ENCODE data around the gene XRCC6. TPM values are rescaled to one million over a fixed set of nuclear protein-coding genes. Genes with fewer than 3 reads are reported as not detected.
A peak's percentile ranks its signal among the peaks of the same experiment; 100 is the strongest.
"Not testable (repeated sequence)": the region's sequence is repeated elsewhere in the genome, so short reads cannot be mapped to it uniquely, and the experiment has no call there.

XRCC6 gene
- total and polyA plus RNA-seq, 9 of the 15 experiments (the other 6 are each of a cell fraction or from before 2014, with no cell fraction given): 151 to 440 (median 318) TPM

DNA sequence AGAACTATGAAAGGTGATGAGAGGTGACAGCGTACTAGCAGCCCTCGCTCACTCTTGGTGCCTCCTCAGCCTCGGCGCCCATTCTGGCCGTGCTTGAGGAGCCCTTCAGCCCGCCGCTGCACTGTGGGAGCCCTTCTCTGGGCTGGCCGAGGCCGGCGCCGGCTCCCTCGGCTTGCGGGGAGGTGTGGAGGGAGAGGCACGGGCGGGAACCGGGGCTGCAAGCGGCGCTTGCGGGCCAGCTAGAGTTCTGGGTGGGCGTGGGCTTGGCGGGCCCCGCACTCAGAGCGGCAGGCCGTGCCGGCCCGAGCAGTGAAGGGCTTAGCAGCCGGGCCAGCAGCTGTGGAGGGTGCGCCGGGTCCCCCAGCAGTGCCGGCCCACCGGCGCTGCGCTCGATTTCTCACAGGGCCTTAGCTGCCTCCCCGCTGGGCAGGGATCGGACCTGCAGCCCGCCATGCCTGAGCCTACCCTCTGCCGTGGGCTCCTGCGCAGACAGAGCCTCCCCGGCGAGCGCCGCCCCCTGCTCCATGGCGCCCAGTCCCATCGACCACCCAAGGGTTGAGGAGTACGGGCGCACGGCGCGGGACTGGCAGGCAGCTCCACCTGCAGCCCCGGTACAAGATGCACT lies 27.6 kb upstream of the XRCC6 start:
- H4K20me1 ChIP-seq (replicated peaks; ENCODE audit: control insufficient read depth, insufficient read depth, low read length); BruUV-seq (replicated peaks); H3K4me2 ChIP-seq (ENCODE audit: insufficient read depth, low read length); intact Hi-C loops (cut with micrococcal nuclease); H3K27me3 ChIP-seq (ENCODE audit: control insufficient read depth in 2 of 2, insufficient read depth in 2 of 2, low read length in 2 of 2); in situ Hi-C loops (cut with MboI); ATAC-seq; H3K27ac ChIP-seq (ENCODE audit: extremely low read depth, low read depth, low read length); H3K36me3 ChIP-seq (ENCODE audit: control insufficient read depth, insufficient read depth, low read length); CTCF ChIA-PET (ENCODE audit: low intra/inter-chr PET ratio); H3K9me1 ChIP-seq (ENCODE audit: control insufficient read depth, insufficient read depth, low read length); FAIRE-seq; H3K9ac ChIP-seq (ENCODE audit: insufficient read depth in 1 of 2, low read depth in 2 of 2, low read length in 2 of 2); H3K4me3 ChIP-seq; H2AFZ ChIP-seq (ENCODE audit: low read depth, low read length); H3K9me3 ChIP-seq (replicated peaks; ENCODE audit: control insufficient read depth, insufficient read depth, low read depth, low read length); DNase-seq (ENCODE audit: extremely low read depth in 1 of 4, low spot score in 3 of 4): not testable (repeated sequence)
- Histone ChIP-seq H3K4me1 (replicated peaks in 1 of 2; ENCODE audit: control insufficient read depth in 2 of 2, insufficient read depth in 2 of 2, low read length in 2 of 2) (peaks cover 22 to 44% of the 10 kb centered on the region in 2 experiments), H3K79me2 (ENCODE audit: control insufficient read depth, insufficient read depth, low read length) (peaks cover 11% of the 10 kb centered on the region)
- POLR2A ChIA-PET: interaction anchor here (1.1 to 1.8 kb wide), 2 partner anchors 18 to 33 kb away, joined by 3 to 4 read pairs; partner anchors contain the start of gene CSDC2
- TF ChIP-seq POLR2G (IDR thresholded peaks at IDR 0.05; ENCODE audit: low read depth, low read length): peak; percentile 55
- TF ChIP-seq RBFOX2 (IDR thresholded peaks at IDR 0.05; ENCODE audit: low read depth, low read length): peak; percentile 23; the same call in 1 of the 2 replicates
- WGBS (ENCODE audit: insufficient coverage, low coverage, missing lambda C conversion rate): 94% methylated on average over 21 of the region's 51 CpGs

DNA sequence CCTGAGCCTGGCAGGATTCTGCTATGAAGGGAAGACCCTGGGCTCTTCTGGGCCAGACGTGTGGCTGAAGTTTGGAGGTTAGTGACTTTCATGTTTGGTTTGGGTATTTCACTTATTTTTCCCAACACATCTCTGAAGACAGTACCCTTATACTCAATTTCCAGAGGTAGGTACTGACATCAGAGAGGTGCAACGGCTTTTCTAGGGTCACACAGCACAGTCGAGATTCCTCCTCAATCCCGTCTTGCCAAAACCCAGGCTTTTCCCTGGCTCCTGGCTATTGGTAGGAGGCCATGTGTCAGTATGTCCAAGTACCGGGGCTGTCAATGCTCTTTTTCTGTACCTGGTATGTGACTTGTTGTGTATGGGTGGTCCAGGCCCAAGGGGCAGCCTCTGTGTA lies 25.4 kb upstream of the XRCC6 start:
- no peak overlapping the region for H3K27ac ChIP-seq (ENCODE audit: extremely low read depth, low read depth, low read length)
- no peaks in the 10 kb centered on the region for H3K27me3 ChIP-seq (ENCODE audit: control insufficient read depth in 2 of 2, insufficient read depth in 2 of 2, low read length in 2 of 2)
- in situ Hi-C loops (cut with MboI): no loop called here
- H4K20me1 ChIP-seq (replicated peaks; ENCODE audit: control insufficient read depth, insufficient read depth, low read length): no peaks in the 10 kb centered on the region
- H3K9ac ChIP-seq (ENCODE audit: insufficient read depth in 1 of 2, low read depth in 2 of 2, low read length in 2 of 2): peak overlapping the region in 1 of 2 experiments; percentile 55; a peak in 1 of 4 replicates
- BruUV-seq (replicated peaks): no TSS peak
- peaks cover 22 to 35% of the 10 kb centered on the region in 2 experiments for H3K4me1 ChIP-seq (replicated peaks in 1 of 2; ENCODE audit: control insufficient read depth in 2 of 2, insufficient read depth in 2 of 2, low read length in 2 of 2)
- H2AFZ ChIP-seq (ENCODE audit: low read depth, low read length): no peak overlapping the region
- H3K79me2 ChIP-seq (ENCODE audit: control insufficient read depth, insufficient read depth, low read length): no peaks in the 10 kb centered on the region
- WGBS (ENCODE audit: insufficient coverage, low coverage, missing lambda C conversion rate): 90% methylated on average over 5 of the region's 5 CpGs
- ATAC-seq (no peak), DNase-seq (ENCODE audit: extremely low read depth in 1 of 4, low spot score in 3 of 4) (no peak), FAIRE-seq (no peak)
- intact Hi-C loops (cut with micrococcal nuclease): loop anchor here (2.0 kb wide), 1 partner anchor 19 kb away; no protein-coding TSS in a partner anchor
- ChIA-PET POLR2A (no interaction called here), CTCF (ENCODE audit: low intra/inter-chr PET ratio) (no interaction called here)
- no peaks in the 10 kb centered on the region for H3K9me3 ChIP-seq (replicated peaks; ENCODE audit: control insufficient read depth, insufficient read depth, low read depth, low read length)
- no peak overlapping the region for H3K4me2 ChIP-seq (ENCODE audit: insufficient read depth, low read length)
- H3K36me3 ChIP-seq (ENCODE audit: control insufficient read depth, insufficient read depth, low read length): peaks cover 7% of the 10 kb centered on the region; the same call in 2 of the 3 replicates
- no peak overlapping the region for H3K4me3 ChIP-seq
- peaks cover 6% of the 10 kb centered on the region for H3K9me1 ChIP-seq (ENCODE audit: control insufficient read depth, insufficient read depth, low read length)
- TF ChIP-seq FOXA1 (IDR thresholded peaks at IDR 0.05; ENCODE audit: borderline replicate concordance): no peak
- no peak for TF ChIP-seq PTTG1 (tag; IDR thresholded peaks at IDR 0.05; ENCODE audit: low read depth)
- no peak for TF ChIP-seq ZNF79 (CRISPR knock-in tag; IDR thresholded peaks at IDR 0.05; ENCODE audit: low read depth)
- peak in 1 of 2 experiments; percentile 45; a peak in 1 of 4 replicates for TF ChIP-seq KDM1A (IDR thresholded peaks at IDR 0.05)
- TF ChIP-seq ZNF354B (CRISPR knock-in tag; IDR thresholded peaks at IDR 0.05): no peak
- TF ChIP-seq, protein P1, sequence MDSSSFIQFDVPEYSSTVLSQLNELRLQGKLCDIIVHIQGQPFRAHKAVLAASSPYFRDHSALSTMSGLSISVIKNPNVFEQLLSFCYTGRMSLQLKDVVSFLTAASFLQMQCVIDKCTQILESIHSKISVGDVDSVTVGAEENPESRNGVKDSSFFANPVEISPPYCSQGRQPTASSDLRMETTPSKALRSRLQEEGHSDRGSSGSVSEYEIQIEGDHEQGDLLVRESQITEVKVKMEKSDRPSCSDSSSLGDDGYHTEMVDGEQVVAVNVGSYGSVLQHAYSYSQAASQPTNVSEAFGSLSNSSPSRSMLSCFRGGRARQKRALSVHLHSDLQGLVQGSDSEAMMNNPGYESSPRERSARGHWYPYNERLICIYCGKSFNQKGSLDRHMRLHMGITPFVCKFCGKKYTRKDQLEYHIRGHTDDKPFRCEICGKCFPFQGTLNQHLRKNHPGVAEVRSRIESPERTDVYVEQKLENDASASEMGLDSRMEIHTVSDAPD (CRISPR knock-in tag; IDR thresholded peaks at IDR 0.05): no peak
- TF ChIP-seq POLR2A (conservative IDR thresholded peaks at IDR 0.05): 0 out of 2 replicates have a peak, but pooled peaks have one; percentile 12
- TF ChIP-seq ZNF165 (CRISPR knock-in tag; IDR thresholded peaks at IDR 0.05; ENCODE audit: borderline replicate concordance): no peak
- TF ChIP-seq MTA3 (IDR thresholded peaks at IDR 0.05; ENCODE audit: borderline replicate concordance): no peak
- peak; percentile 61; the same call in 1 of the 2 replicates for TF ChIP-seq BCOR (IDR thresholded peaks at IDR 0.05)
- TF ChIP-seq, protein P2, sequence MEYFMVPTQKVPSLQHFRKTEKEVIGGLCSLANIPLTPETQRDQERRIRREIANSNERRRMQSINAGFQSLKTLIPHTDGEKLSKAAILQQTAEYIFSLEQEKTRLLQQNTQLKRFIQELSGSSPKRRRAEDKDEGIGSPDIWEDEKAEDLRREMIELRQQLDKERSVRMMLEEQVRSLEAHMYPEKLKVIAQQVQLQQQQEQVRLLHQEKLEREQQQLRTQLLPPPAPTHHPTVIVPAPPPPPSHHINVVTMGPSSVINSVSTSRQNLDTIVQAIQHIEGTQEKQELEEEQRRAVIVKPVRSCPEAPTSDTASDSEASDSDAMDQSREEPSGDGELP (CRISPR knock-in tag; IDR thresholded peaks at IDR 0.05; ENCODE audit: borderline replicate concordance): no peak
- TF ChIP-seq BRD9 (IDR thresholded peaks at IDR 0.05; ENCODE audit: low read depth, partially characterized antibody): no peak
- no peak for TF ChIP-seq ZKSCAN3 (CRISPR knock-in tag; IDR thresholded peaks at IDR 0.05)

Data from K562 (cell line).